HG02885 (cell line): Measurements from ENCODE around the gene ZSCAN22.

Experiments
- ATAC-seq: cut with Tn5 transposase; IDR thresholded peaks from one replicate; pipeline ENCODE4 v1.9.1; 2021; ENCODE audit warnings: mild to moderate bottlenecking; ENCODE audit not compliant: unreplicated experiment, poor library complexity

Gene ZSCAN22

DNA sequence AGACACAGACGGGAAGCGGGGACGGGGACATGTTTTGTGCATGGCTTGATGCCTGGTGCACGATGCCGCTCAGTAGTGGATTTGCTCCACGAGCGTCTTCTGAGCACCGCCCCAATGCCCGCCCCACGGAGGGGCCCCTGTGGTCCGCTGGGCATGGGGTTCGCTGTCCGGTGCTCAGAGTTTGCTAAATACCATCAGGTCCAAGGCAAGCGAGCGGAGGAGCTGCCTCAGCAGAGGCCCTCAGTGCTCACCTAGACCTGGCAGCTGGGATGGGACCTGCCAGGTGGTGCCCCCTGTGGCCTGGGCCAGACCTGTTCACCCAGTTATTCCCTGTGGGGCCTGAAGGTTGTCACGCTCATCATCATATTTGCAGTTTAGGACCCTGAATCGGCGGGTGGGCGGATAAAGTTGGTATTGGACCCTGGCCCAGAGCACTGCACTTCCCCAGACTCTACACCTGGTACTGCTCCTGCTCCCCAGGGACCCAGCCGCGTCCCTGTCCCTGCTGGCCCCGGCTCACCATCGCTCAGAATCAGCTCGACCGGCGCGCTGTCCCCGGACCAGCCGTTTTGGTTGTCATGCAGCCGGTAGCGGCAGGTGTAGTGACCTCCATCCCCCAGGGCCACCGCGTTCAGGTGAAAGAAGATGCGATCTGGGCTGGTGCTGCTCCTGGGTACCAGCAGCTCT, 24.2 kb downstream of the ZSCAN22 start:
- ATAC-seq = no peak

DNA sequence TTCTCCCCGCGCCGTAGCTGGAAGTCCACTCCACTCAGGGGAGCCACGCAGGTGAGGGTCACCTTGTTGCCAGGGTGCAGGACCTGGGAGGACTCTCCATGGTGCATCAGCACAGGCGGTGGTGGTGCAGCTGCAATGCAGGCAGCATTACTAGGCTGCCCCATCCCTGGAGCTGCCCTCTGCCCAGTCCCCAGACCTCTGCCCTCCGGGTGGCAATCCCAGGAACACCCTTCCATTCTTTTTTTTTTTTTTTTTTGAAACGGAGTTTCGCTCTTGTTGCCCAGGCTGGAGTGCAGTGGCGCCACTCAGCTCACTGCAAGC, 24.7 kb downstream of the ZSCAN22 start:
- no peak for ATAC-seq

DNA sequence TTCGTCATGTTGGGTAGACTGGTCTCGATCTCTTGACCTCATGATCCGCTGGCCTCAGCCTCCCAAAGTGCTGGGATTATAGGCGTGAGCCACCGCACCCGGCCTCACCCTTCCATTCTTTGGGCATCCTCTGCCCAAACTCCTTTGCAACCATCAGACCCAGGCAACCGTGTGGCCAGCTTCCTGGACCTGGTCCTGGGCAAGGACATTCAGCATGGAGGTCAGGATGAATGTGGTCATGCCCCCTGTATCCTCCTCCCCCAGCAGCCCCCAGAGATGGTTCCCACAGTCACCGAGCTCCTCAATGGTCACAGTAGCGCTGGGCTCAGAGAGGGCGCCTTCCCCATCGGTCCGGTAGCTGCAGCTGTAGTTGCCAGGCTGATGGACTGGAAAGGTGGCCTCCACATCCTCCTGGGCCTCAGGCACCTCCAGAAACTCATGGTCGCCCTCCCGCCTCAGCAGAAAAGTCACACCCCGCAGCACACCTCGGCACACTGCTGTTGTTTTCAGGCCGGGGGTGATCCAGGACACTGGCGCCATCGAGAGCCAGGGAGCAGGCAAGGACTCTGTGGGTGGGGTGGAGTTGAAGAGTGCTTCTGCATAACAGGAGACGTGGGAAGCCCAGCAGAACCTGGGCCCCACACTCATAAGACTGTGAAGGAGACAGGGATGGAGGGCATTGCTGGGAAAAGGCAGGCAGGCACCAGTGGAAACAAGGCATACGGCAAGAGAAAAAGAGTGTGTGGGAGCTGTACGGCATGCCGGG, 25.4 kb downstream of the ZSCAN22 start:
- ATAC-seq = no peak

DNA sequence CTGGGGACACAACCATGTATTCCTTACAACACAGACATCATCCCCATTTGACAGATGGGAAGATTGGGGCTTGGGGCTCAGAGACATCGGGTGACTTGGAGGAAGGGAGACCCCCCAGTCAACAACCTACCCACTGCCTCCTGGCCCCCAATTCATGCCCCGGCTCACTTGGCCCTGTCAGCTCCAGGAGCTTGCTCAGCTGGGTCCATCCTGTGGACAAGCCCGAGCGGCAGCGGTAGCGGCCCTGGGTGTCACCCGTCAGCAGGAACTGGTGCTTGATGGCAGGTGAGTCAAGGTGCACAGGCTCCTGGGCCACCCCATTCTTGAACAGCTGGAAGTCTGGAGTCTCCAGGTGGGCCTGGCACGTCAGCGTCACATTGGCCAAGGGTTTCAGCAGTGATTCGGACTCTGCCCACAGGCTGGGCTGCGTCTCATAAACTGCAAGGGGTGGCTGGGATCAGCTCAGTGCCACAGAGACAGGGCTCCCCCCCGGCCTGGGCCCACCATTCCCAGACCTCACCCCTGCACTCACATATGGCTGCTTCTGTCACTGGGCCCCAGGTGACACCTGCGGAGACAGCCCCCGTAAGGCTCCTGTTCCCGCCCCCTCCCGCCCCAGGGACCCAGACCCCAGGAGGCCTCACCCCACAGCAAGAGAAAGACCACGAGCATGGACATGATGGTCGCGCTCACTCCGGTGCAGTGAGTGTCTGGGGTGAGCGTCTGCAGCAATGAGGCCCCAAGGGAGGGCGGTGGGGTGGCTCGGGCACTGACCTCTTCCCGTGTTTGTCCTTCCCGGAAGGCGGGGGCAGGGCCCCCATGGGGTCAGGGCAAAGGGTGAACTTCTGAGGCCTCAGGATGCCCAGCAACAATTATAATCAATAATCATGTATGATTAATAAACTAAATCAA, 26.2 kb downstream of the ZSCAN22 start, which contains the start of gene A1BG:
A1BG (minus strand) TSS at position 733 of the 912 bp plus-strand sequence; CDS start at position 678, 55 bp downstream.
- ATAC-seq = no peak

DNA sequence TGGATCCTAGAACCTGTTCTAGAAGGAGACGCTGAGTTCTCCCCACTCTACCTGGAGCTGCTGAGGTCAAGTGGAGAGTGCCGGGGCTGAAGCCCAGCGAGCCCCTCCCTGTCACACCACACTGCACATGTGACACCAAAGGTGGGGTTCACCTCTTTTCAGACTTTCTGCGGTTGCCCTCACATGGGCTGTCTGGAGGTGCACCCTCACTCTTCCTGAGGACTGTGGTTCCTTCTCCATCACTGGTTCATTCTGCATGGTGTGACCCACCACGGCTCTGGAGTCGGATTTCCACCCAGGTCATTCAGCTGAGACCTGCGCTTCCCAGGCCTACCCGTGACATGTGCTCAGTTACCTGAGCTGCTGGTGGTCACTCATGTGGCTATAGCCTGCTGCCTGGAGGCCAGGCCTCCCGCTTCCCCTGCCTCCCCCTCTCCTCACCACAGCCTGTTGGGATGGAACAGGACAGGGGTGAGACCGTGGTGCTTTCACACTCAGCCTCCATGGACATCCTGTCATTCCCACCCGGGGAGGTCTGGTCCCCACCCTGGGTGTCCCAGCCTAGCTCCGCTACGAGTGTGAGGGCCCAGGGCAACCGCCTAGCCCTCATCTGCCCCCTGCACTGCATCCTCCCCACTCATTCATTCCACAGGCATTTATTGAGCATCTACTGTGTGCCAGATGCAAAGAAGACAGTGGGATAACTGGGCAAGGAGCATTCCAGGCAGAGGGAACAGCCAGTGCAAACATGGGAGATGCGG, 27.1 kb downstream of the ZSCAN22 start:
- no peak for ATAC-seq

DNA sequence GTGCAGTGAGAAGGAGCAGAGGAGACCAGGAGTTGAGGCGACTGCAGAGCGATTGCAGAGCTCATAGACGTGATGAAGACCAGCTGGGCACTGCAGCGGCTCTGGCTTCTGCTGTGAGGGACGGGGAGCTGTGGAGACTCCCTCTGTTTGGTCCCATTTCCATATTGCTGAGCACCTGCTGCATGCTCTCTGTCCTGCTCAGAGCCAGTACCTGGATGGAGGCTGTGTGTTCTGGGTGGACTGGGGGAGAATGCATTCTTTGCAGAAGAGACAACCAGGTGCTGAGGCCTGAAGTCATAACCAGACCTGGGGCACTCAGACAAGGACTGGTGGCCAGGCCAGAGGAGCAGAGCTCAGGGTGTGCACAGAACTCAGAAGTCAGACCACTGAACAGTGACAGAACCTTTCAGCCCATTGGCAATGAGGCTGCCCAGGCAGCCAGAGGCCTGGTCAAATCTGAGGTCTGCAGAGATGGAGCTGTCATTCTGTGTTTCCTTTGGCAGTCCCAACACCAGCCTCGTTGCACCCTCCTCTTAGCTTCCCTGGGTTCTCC, 27.8 kb downstream of the ZSCAN22 start:
- no peak for ATAC-seq

DNA sequence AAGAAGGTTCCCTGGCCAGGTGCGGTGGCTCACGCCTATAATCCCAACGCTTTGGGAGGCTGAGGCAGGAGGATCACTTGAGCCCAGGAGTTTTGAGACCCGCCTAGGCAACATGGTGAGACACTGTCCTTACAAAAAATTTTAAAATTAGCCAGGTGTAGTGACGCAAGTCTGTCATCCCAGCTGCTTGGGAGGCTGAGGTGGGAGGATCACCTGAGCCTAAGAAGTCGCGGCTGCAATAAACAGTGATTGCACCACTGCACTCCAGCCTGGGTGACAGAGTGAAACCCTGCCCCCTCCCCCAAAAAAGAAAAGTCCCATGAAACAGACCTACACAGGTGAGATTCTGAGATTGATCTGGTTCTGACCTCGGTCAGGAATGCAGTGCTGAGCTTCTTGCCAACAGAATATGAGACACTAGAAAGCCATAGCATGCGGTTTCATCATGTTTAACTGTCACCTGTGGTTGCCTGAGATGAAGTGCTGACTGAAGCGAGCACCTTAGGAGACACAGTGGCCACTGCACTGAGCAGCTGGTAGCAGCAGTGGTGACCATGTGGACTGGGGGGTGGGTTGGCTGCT, 28.5 kb downstream of the ZSCAN22 start:
- ATAC-seq = no peak

DNA sequence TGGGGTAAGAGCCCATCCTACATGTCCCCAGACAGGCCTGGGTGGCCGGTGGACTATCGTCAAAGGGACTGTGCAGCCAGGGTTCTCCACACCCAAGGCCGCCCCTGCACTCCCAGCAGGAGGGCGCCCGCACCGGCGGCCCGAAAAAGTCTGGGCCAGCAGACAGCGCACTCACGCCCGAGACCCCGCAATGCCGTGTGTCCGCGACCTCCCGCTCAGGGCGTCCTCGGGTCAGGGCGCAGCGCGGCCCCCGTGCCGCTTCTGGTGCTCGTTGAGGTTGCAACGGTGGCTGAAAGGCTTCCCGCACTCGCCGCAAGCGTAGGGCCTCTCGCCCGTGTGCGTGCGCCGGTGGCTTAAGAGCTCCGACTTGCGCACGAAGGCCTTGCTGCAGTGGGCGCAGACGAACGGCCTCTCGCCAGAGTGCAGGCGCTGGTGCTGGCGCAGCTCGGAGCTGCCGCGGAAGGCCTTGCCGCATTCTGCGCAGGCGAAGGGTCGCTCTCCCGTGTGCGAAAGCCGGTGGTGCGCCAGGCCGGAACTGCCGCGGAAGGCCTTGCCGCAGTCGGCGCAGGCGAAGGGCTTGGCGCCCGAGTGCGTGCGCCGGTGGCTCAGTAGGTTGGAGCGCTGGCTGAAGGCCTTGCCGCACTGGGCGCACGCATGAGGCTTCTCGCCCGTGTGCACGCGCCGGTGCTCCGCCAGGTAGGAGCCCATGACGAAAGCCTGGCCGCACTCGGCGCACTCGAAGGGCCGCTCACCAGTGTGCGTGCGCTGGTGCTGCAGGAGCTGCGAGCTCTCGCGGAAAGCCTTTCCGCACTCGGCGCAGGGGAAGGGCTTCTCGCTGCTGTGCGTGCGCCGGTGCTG, 29.3 kb downstream of the ZSCAN22 start:
- ATAC-seq = no peak

DNA sequence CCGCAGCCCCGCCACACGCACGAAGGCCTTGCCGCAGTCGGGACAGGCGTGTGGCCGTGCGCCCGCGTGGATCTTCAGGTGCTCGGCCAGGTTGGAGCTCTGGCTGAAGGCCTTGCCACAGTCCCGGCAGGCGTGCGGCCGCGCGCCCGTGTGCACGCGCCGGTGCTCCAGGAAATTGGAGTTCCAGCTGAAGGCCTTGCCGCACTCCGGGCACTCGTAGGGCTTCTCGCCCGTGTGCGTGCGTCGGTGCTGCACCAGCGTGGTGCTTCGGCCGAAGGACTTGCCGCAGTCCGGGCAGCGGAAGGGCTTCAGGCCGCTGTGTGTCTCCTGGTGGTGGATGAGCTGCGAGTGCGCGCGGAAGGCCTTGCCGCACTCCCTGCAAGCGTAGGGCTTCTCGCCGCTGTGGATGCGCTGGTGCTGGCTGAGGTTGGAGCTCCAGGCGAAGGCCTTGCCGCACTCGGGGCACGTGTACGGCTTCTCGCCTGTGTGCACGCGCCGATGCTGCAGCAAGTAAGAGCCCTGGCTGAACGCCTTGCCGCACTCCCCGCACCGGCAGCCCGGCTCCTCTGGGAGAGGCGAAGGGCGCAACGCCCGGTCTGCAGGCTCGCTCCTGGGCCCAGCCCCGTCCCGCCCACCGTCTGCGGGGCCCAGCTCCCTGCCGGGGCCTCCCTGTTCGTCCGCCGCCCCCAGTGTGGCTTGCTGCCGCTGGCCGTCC, 30.1 kb downstream of the ZSCAN22 start:
- no peak for ATAC-seq

DNA sequence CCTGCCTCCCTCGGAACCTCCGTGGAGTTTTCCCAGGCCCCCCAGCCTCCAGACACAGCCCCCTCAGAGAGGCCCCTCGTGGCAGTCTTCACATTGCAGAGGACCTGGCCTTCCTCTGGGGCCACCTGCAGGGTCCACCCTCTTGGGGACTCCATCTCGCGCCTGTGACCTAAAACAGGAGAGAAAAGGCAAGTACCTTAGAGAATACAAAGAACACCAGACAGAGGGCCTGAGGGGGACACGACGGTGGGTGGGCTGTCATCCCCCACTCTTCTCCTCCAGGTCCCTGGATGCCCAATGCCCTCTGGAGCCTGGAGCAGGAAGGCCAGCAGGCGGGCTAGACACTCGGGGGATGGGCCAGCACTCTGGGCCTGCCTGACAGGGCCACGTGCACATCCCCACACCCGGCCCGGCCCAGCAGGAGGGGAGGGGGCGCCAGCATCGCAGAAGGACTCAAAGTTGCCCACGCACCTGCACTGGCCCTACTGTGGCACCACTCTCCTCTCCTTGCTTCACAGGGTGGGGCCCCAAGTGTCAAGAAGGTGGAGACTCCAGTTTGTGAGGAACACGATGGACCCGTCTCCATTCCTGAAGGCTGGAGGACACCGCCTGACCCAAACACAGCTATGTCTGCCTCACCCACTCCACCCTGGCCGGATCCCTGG, 30.8 kb downstream of the ZSCAN22 start:
- no peak for ATAC-seq

DNA sequence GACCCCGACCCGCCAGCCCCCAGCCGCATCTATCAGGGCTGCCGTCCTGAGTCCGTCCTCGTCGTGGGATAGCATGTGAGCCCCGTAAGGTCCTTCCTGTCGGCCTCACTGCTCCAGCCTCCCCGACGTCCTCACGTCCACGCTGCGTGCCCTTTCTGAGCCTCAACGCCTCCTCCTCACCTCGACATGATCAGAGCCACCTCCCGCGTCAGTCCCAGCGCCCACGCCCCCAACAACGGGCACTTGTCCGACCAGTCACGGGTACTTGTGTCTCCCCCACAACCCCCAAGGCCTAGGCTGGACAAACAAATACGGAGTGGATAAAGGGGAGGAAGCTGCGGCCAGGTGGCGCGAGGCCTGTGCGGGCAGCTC, 35.1 kb downstream of the ZSCAN22 start:
- ATAC-seq = no peak

DNA sequence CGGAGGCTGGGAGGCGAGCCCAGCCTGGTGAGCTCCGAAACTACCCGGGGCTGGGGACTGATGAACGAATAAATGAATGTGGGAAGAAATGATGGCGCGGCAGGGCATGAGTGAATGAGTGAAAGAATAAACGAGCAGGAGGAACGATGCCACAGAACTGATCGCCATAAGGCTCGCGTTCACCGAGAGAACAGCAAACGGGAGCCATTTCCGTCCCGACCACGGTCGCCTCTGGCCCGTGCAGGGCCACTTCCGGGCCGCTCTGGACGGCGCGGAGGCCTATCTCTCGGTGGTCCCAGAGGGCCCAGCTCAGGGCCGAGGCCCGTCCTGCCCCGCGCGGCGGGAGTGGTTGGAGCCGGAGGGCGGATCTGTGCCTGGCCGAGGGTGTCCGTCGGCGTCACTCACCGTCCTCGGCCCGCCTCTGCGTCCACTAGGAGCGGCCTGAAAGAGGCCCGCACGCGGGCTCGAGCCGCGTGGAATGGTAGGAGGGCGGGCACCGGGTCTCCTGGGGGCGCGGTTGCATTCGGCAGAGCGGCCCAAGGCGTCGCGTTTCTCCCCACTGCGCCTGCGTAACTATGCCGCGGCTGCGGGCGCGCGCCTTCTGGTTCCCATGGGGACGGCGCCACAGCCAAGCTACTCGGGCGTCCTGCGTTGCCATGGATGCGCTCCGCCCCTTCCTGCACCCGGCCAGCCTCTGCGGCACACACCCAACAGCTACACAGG, 35.6 kb downstream of the ZSCAN22 start, which contains the start of gene ZNF497:
ZNF497 (minus strand) TSS at position 480 of the 723 bp plus-strand sequence. CDS start 5,116 bp downstream, outside the sequence.
- peak; percentile 92 for ATAC-seq

DNA sequence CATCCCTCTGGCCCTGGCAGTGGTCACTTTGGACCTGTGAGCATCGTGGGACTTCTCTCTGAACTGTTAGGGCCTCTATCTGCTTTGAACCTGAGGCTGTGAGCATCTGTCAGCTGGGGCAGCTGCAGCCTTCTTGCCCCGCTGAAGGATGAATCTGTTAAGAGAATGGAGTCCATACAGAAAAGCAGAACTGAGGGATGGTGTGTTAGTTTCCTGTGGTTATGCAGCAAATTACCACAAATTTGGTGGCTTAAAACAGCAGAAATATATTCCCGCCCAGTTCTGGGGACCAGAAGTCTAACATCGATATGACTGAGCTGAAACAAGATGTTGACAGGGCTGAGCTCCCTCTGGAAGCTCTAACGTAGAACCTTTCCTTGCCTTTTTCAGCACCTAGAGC, 37.4 kb downstream of the ZSCAN22 start:
- ATAC-seq = no peak

DNA sequence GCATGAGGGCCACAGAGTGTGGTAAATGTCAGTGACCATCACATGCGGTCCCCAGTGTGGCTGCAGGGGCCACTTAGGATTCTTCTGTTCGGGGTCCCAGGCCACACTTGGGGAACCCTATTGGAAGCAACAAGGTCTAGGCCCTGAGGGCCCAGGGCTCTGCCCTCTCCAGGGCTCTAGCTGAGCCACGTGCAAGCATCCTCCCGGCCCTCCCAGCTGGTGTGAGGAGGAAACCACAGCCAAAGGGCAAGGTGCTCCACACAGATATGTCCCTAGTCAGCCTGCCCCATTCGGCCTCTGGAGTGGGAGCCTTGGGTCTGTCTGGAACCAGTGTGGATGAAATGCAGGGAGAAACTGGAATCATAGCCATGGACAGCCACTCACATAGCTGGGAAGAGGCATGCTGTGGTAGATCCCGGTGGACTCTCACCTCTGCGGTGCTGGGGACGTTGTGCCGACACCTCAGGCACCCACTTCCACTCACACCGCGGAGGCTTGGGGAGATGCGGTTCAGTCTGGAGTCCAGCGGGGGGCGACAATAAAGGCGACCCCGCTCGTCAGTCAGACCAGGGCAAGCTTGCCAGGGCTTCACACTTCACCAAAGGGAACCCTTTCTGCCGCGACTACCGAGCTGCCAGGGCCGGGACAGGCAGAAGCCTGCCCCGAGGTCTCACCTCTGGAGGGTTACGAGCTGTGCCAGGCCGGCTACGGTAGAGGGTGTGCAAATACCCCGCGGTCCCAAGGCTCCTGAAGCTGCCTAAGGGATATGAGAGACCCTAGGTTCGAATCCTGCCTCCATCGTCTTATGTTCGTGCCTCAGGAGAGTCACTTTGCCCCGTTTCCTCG, 40.0 kb downstream of the ZSCAN22 start:
- no peak for ATAC-seq

DNA sequence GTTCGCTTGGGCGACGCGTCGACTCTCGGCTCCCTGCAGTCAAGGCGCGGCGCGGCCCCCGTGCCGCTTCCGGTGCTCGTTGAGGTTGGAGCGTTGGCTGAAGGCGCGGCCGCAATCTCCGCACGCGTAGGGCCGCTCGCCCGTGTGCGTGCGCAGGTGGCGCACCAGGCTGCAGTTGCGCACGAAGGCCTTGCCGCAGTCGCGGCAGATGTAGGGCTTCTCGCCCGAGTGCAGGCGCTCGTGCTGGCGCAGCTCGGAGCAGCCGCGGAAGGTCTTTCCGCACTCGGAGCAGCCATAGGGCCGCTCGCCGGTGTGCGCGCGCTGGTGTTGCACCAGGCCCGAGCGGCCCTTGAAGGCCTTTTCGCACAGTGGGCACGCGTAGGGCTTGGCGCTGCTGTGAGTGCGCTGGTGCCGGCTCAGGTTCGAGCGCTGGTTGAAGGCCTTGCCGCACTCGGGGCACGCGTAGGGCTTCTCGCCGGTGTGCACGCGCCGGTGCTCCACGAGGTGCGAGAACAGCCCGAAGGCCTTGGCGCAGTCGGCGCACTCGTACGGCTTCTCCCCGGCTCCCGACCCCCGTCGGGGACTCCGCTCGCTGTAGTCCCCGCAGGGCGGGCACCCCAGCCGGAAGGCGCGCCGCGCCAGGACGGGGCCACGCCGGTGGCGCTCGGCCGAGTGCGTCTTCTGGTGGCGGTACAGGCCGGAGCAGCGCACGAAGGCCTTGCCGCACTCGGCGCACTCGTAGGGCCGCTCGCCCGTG, 41.1 kb downstream of the ZSCAN22 start:
- ATAC-seq = no peak
